GM23248 (cell line): Measurements from ENCODE around the gene NF1. TPM values are rescaled to one million over a fixed set of nuclear protein-coding genes. Genes with fewer than 3 reads are reported as not detected.
"Not testable (repeated sequence)": the region's sequence is repeated elsewhere in the genome, so short reads cannot be mapped to it uniquely, and the experiment has no call there.

Source experiments
- DNase-seq: peaks from one replicate; pipeline ENCODE4 v3.0.0-alpha.2; 2015
- H2AFZ ChIP-seq: fragments of 200-600 bp; sonication (generic); 2 replicates; pipeline ENCODE4 v1.6.1; 2016; ENCODE audit warnings: antibody characterized with exemption
- H3F3A ChIP-seq: fragments of 200-600 bp; sonication (generic); 2 replicates; pipeline ENCODE4 v1.6.1; 2016; ENCODE audit warnings: mild to moderate bottlenecking, antibody characterized with exemption, mixed run types; ENCODE audit not compliant: insufficient read depth
- H3K27ac ChIP-seq: fragments of 200-600 bp; sonication (generic); 2 replicates; pipeline ENCODE4 v1.5.1; 2016; ENCODE audit warnings: mild to moderate bottlenecking
- H3K27me3 ChIP-seq: fragments of 200-600 bp; sonication (generic); replicated peaks from 2 replicates; pipeline ENCODE4 v1.6.1; 2016; ENCODE audit warnings: mild to moderate bottlenecking; ENCODE audit not compliant: insufficient read depth
- H3K36me3 ChIP-seq: fragments of 200-600 bp; sonication (generic); 2 replicates; pipeline ENCODE4 v1.6.1; 2016; ENCODE audit warnings: low read depth, mild to moderate bottlenecking
- H3K4me1 ChIP-seq: fragments of 200-600 bp; sonication (generic); 2 replicates; pipeline ENCODE4 v1.6.1; 2016; ENCODE audit warnings: mild to moderate bottlenecking; ENCODE audit not compliant: insufficient read depth
- H3K4me2 ChIP-seq: fragments of 200-600 bp; sonication (generic); one replicate; pipeline ENCODE4 v1.6.1; 2016; ENCODE audit warnings: mild to moderate bottlenecking; ENCODE audit not compliant: unreplicated experiment
- H3K4me3 ChIP-seq: fragments of 200-600 bp; sonication (generic); 2 replicates; pipeline ENCODE4 v1.5.1; 2016; ENCODE audit warnings: mild to moderate bottlenecking
- H3K79me2 ChIP-seq: fragments of 200-600 bp; sonication (generic); 2 replicates; pipeline ENCODE4 v1.6.1; 2016; ENCODE audit warnings: mild to moderate bottlenecking; ENCODE audit not compliant: insufficient read depth
- H3K9ac ChIP-seq: fragments of 200-600 bp; sonication (generic); 2 replicates; pipeline ENCODE4 v1.6.1; 2016; ENCODE audit warnings: mild to moderate bottlenecking
- H3K9me2 ChIP-seq: fragments of 200-600 bp; sonication (generic); 2 replicates; pipeline ENCODE4 v1.6.1; 2016; ENCODE audit warnings: mixed run types, mild to moderate bottlenecking, moderate library complexity; ENCODE audit not compliant: insufficient read depth
- H3K9me3 ChIP-seq: fragments of 200-600 bp; sonication (generic); one replicate; pipeline ENCODE4 v1.6.1; 2017; ENCODE audit warnings: low read depth
- H4K20me1 ChIP-seq: fragments of 200-600 bp; sonication (generic); 2 replicates; pipeline ENCODE4 v1.6.0; 2016; ENCODE audit not compliant: insufficient read depth
- EZH2 ChIP-seq: fragments of 200-600 bp; sonication (generic); IDR thresholded peaks from 2 replicates; pipeline ENCODE4 v1.6.1; 2018; ENCODE audit warnings: antibody characterized with exemption, mild to moderate bottlenecking; ENCODE audit not compliant: insufficient read depth, poor library complexity, severe bottlenecking
- EZH2phosphoT487 ChIP-seq: fragments of 200-600 bp; sonication (generic); IDR thresholded peaks from 2 replicates; pipeline ENCODE4 v1.6.1; 2018; ENCODE audit warnings: antibody characterized with exemption, moderate library complexity, mild to moderate bottlenecking, low read depth; ENCODE audit not compliant: insufficient read depth
- WGBS, 2 experiments: methylation state at CpG; one replicate each; pipeline ENCODE4 v1.1.6; 2015 to 2017; ENCODE audit warnings: low lambda C conversion rate in 2 of 2, low coverage in 1 of 2; ENCODE audit errors: missing lambda C conversion rate in 2 of 2; 5-methylcytosine and 5-hydroxymethylcytosine counted together
- in situ Hi-C: fragments of 300-500 bp; cut with MboI; formaldehyde crosslinking; loops from 2 replicates; pipeline ENCODE4 v1.15.0; 2020
- polyA plus RNA-seq: library from polyadenylated mRNA; unstranded; fragments of >200 nt; fragmentation: Nextera tagmentation; extraction: Ambion mirVana; gene quantifications from 2 replicates; pipeline ENCODE4 v1.2.1, GENCODE V29; 2016
- total RNA-seq: library from RNA; depleted of rRNA; stranded (reverse); fragments of >200 nt; shearing (Covaris generic); gene quantifications from 2 replicates; pipeline ENCODE4 v1.2.3, GENCODE V29; 2014; rRNA removed

The NF1 gene
- 24.4 and 46.0 TPM in 2 replicates for total RNA-seq
- polyA plus RNA-seq: 4.1 and 6.1 TPM in 2 replicates

- TF ChIP-seq EZH2phosphoT487 (no peak), EZH2 (no peak)
- Histone ChIP-seq H2AFZ (peak within 1 kb of the TSS; percentile 89), H3K36me3 (no peaks in the 10 kb centered on the region), H3K9ac (peak within 1 kb of the TSS; percentile 94), H3K79me2 (peaks cover 47% of the 10 kb centered on the region), H3K27ac (peak within 1 kb of the TSS; percentile 83), H3K4me2 (peak within 1 kb of the TSS; percentile 91), H3F3A (peaks cover 26% of the 10 kb centered on the region; the same call in 1 of the 2 replicates), H3K4me1 (peaks cover 11% of the 10 kb centered on the region; the same call in 1 of the 2 replicates), H3K4me3 (peak within 1 kb of the TSS; percentile 95), H3K9me2 (no peaks in the 10 kb centered on the region), H3K27me3 (no peaks in the 10 kb centered on the region), H4K20me1 (no peaks in the 10 kb centered on the region), H3K9me3 (no peaks in the 10 kb centered on the region)
- 1 to 3% methylated on average over 16 to 45 of the region's 45 CpGs for WGBS, 2 experiments
- DNase-seq: peak; percentile 99
- in situ Hi-C loops: no loop called here
These were observed at the start of gene NF1 for GRCh38 chr17:31094600-31095235. Gene NF1 (plus strand): TSS chr17:31094977. CDS start chr17:31095310, 333 bp downstream.

GRCh38 chr17:31046856-31047425 lies 47.8 kb upstream of the NF1 start:
- H3K4me1 ChIP-seq, DNase-seq, H2AFZ ChIP-seq, H3K27me3 ChIP-seq, H3K9me2 ChIP-seq, H3K9me3 ChIP-seq, H3K4me3 ChIP-seq, H3K36me3 ChIP-seq, H4K20me1 ChIP-seq, H3K27ac ChIP-seq, in situ Hi-C loops, H3K4me2 ChIP-seq, H3K79me2 ChIP-seq, H3K9ac ChIP-seq: not testable (repeated sequence)
- H3F3A ChIP-seq: peaks cover 11% of the 10 kb centered on the region
- 95 to 99% methylated on average over 5 to 6 of the region's 7 CpGs for WGBS, 2 experiments

GRCh38 chr17:31048142-31048541 lies 46.6 kb upstream of the NF1 start:
- DNase-seq: no peak
- no peak for TF ChIP-seq EZH2phosphoT487
- H2AFZ ChIP-seq: no peak overlapping the region

GRCh38 chr17:31048780-31049179 lies 46.0 kb upstream of the NF1 start:
- in situ Hi-C loops: no loop called here
- no peak overlapping the region for H3K4me3 ChIP-seq

More at GRCh38 chr17:31048142-31048541, 46.6 kb upstream of the NF1 start:
- Histone ChIP-seq H3K4me2 (no peak overlapping the region), H3K9ac (no peak overlapping the region), H3K4me1 (peaks cover 14% of the 10 kb centered on the region), H3K9me3 (no peaks in the 10 kb centered on the region), H3K36me3 (no peaks in the 10 kb centered on the region), H3K9me2 (no peaks in the 10 kb centered on the region), H3K27ac (no peak overlapping the region), H3F3A (peaks cover 23% of the 10 kb centered on the region), H3K27me3 (no peaks in the 10 kb centered on the region), H4K20me1 (no peaks in the 10 kb centered on the region), H3K4me3 (no peak overlapping the region), H3K79me2 (no peaks in the 10 kb centered on the region)
- in situ Hi-C loops: no loop called here

GRCh38 chr17:31050948-31051347 lies 43.8 kb upstream of the NF1 start:
- H3K9me3 ChIP-seq: no peaks in the 10 kb centered on the region
- no peak overlapping the region for H2AFZ ChIP-seq
- H3K9me2 ChIP-seq: no peaks in the 10 kb centered on the region
- no peaks in the 10 kb centered on the region for H3K36me3 ChIP-seq
- peaks cover 23% of the 10 kb centered on the region for H3F3A ChIP-seq
- in situ Hi-C loops: no loop called here
- DNase-seq: no peak
- 89 to 96% methylated on average over 9 of the region's 9 CpGs for WGBS, 2 experiments
- H3K27me3 ChIP-seq: no peaks in the 10 kb centered on the region
- H4K20me1 ChIP-seq: no peaks in the 10 kb centered on the region
- H3K9ac ChIP-seq: no peak overlapping the region
- no peak for TF ChIP-seq EZH2phosphoT487
- TF ChIP-seq EZH2: no peak
- no peak overlapping the region for H3K4me3 ChIP-seq
- peaks cover 18% of the 10 kb centered on the region for H3K4me1 ChIP-seq
- no peaks in the 10 kb centered on the region for H3K79me2 ChIP-seq
- H3K4me2 ChIP-seq: no peak overlapping the region
- no peak overlapping the region for H3K27ac ChIP-seq

More at GRCh38 chr17:31048780-31049179, 46.0 kb upstream of the NF1 start:
- no peaks in the 10 kb centered on the region for H3K9me3 ChIP-seq
- H3K27me3 ChIP-seq: no peaks in the 10 kb centered on the region
- H3K27ac ChIP-seq: no peak overlapping the region
- H2AFZ ChIP-seq: no peak overlapping the region
- H3K36me3 ChIP-seq: no peaks in the 10 kb centered on the region
- H3F3A ChIP-seq: peaks cover 23% of the 10 kb centered on the region
- TF ChIP-seq EZH2 (no peak), EZH2phosphoT487 (no peak)
- H3K4me1 ChIP-seq: peaks cover 18% of the 10 kb centered on the region
- H3K4me2 ChIP-seq: no peak overlapping the region
- H3K9me2 ChIP-seq: no peaks in the 10 kb centered on the region
- peak; percentile 63 for DNase-seq
- H3K9ac ChIP-seq: no peak overlapping the region
- no peaks in the 10 kb centered on the region for H4K20me1 ChIP-seq
- no peaks in the 10 kb centered on the region for H3K79me2 ChIP-seq
